ENCODE data around the gene NUP85.

DNA sequence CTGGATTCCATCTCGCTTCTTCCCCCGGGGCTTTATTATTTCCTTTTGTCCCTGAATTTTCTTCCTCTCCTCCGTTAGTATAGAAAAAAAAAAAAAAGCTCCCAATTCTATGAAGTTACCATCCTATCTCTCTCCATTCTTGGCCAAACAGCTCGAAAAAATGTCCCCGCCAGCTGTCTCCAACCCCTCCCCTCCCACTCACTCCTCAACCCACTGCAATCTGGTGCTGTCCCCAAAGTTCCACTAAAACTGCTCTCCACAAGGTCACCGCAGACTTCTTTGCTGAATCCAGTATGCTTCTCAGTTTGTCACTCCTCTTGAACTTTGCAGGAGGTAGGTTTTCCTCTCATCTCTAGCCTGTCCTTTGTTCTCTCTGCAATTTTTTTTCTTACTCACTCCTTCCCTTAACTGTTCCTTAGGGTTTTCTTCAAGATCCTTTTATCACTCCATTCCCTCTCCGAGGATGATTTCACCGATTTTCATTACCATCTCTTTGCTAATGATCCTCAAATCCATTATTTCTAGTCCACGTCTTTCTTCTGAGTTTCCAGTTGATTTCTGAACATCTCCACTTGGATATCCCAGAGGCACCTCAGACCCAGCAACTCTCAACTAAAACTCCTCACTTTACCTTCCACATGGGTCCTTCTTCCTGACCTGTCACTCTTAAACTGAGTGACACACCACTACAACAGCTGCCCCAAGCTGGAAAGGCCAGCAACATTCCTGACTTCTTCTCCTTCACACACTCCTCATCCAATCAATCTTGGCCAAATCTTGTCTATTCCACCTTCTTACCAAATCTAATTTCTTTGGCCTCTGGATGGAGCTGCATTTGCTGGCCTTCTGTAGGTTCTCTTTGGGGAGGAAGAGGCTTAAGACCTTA is 21.2 kb upstream of the NUP85 start:
- TF ChIP-seq, protein P1, sequence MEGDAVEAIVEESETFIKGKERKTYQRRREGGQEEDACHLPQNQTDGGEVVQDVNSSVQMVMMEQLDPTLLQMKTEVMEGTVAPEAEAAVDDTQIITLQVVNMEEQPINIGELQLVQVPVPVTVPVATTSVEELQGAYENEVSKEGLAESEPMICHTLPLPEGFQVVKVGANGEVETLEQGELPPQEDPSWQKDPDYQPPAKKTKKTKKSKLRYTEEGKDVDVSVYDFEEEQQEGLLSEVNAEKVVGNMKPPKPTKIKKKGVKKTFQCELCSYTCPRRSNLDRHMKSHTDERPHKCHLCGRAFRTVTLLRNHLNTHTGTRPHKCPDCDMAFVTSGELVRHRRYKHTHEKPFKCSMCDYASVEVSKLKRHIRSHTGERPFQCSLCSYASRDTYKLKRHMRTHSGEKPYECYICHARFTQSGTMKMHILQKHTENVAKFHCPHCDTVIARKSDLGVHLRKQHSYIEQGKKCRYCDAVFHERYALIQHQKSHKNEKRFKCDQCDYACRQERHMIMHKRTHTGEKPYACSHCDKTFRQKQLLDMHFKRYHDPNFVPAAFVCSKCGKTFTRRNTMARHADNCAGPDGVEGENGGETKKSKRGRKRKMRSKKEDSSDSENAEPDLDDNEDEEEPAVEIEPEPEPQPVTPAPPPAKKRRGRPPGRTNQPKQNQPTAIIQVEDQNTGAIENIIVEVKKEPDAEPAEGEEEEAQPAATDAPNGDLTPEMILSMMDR (IDR thresholded peaks at IDR 0.05) = no peak
- TF ChIP-seq POLR2A (IDR thresholded peaks at IDR 0.05) = no peak
